HG03354 (cell line): ENCODE measurements around the gene PSMA8.
"Not testable (repeated sequence)": the region's sequence is repeated elsewhere in the genome, so short reads cannot be mapped to it uniquely, and the experiment has no call there.

Experiments
- ATAC-seq: cut with Tn5 transposase; IDR thresholded peaks from one replicate; pipeline ENCODE4 v1.9.1; 2021; ENCODE audit warnings: mild to moderate bottlenecking; ENCODE audit not compliant: unreplicated experiment, poor library complexity, severe bottlenecking

PSMA8 gene

GRCh38 chr18:26133652-26134051, at the start of gene PSMA8:
PSMA8 (plus strand) TSS chr18:26133869; CDS start chr18:26133966, 97 bp downstream.
- ATAC-seq: no peak

GRCh38 chr18:26085056-26085455, 48.6 kb upstream of the PSMA8 start:
- ATAC-seq: no peak

GRCh38 chr18:26086959-26087358, 46.7 kb upstream of the PSMA8 start:
- no peak for ATAC-seq

DNA sequence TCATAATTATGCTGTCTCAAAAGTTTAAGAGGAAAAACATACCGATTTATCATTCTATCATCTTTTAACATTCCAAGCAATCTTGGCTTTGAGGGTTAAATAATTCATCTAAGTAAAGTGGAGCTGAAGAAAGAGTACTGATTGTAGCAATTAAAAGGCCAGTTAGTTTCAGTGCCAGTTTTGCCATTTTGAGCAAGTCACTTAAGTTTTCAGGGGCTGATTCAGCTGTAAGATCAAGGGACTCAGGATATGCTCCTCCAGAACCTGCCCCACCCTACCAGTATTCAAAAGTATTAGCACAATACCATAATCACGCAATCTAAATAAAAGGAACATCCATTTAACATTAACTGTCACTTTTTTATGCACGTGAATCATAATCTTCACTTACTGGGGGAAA, 45.2 kb upstream of the PSMA8 start:
- no peak for ATAC-seq

GRCh38 chr18:26089293-26090129, 44.2 kb upstream of the PSMA8 start:
- ATAC-seq: peak; percentile 14

DNA sequence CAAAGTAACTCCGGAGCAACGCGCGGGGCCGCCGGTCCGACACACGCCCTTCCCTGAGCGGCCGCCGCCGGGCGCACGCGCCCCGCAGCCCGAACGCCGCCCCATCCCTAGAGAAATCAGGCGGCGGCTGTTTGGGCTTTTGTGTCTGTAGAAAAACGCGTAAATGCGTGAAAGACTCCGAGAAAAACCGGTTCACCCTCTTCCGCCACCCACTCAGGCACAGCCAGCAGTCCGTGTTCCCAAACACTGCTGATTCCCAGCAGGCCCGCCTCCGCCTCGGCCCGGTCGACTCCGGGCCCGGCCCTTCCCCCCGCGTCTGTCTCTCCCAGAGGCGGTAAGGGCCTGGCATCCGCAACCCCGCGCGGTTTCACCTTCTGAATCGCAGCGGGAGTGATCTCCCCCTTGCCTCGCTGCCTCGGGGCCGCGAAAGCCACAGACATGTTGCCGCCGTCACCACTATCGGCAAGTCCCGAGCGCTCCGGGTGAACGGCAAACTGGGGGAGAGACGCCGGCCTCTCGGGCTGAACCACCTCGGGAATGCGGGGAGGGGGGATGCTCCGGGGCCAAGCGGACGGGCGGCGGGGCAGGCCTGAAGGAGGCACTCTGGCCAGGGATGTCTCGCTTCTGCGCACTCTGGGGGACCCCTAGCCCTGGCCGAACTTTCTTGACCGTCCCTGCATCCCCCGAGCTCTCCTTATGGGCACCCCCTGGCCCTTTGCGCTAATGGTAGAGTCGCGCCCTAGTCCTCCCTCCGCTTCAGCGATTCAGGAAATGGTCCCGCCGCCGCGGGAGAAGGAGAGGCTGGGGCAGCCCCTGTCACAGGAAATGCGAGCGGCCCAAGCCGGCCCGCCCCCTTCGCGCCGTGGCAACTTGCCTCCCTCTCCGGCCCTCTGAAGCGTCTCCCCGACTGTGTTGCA, 43.3 kb upstream of the PSMA8 start, which contains the start of gene SS18:
Gene SS18 (minus strand): TSS at position 484 of the 917 bp plus-strand sequence. CDS start 44 bp downstream, at position 440.
- ATAC-seq: peak; percentile 81

DNA sequence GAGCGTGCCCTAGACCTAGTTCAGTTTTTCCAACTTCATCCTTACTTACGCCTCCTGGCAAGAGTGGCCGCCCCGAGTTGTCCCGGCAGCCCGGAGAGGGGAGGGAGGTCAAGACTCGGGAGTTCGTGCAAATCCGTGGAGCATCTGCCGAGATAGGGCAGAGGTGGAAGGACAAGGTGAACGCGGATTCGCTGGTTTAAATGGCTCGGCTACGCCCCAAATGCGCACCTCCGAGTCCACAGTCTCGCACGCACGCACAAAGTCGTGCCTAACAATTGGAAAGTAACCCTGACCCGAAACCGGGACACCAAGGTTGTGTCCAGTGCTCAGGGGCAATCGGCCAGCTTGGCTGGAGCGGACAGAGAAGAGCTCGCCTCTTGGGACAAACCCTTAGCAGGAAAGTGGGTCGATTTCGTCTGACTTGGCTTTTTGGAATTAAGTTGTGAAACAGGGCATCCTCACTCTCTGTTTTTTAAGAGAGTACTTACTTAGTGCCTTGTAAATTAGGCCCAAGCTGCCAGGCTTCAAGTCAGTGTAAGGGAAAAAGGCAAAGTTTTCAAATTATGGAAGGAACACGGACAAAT, 42.5 kb upstream of the PSMA8 start:
- peak; percentile 47 for ATAC-seq

DNA sequence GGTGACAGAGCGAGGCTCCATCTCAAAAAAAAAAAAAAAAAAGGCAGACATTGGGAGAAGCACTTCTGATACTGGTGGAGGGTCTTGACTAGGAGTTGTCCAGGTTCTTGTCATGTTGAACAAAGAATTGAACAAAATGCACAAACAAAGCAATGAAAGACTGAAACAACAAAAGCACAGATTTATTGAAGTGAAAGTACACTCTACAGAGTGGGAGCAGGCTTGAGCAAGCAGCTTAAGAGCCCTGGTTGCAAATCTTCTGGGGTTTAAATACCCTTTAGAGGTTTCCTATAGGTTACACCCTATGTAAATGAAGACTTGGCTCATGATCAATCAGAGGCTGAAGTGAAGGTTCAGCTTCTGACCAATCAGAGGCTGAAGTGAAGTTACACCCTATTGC, 36.8 kb upstream of the PSMA8 start:
- no peak for ATAC-seq

- no peak for ATAC-seq
Observed at GRCh38 chr18:26097563-26097962, 36.1 kb upstream of the PSMA8 start.

GRCh38 chr18:26103579-26103978, 30.1 kb upstream of the PSMA8 start:
- ATAC-seq: no peak

DNA sequence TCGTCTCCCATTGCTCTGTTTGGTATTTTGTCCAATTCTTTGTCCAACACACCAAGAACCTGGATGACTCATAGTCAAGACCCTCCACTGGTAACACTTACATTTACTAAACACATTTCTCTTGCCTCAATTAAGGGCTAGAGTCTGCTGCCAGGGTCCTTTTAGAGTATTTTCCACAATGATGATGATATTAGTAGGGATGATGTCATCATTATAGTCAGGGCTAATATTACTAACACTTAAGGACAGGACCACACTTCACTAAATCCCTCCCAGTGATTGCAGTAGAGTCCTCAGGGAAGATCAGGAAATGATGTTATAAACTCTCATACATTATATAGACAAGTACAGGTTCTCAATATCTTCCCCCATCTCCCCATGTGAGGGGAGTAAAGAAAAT, 29.6 kb upstream of the PSMA8 start:
- ATAC-seq: no peak

GRCh38 chr18:26119246-26119645, 14.4 kb upstream of the PSMA8 start:
- ATAC-seq: no peak

- no peak for ATAC-seq
Observed at GRCh38 chr18:26121476-26121875, 12.2 kb upstream of the PSMA8 start.

DNA sequence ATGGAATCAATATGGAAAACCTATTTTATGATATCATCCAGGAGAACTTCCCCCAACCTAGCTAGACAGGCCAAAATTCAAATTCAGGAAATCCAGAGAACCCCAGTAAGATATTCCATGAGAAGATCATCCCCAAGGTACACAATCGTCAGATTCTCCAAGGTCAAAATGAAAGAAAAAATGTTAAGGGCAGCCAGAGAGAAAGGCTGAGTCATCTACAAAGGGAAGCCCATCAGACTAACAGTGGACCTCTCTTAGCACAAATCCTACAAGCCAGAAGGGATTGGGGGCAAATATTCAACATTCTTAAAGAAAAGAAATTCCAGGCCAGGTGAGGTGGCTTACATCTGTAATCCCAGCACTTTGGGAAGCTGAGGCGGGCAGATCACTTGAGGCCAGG, 11.7 kb upstream of the PSMA8 start:
- ATAC-seq: not testable (repeated sequence)

GRCh38 chr18:26127786-26128185, 5.9 kb upstream of the PSMA8 start:
- no peak for ATAC-seq

- not testable (repeated sequence) for ATAC-seq
Observed at GRCh38 chr18:26128192-26128591, 5.5 kb upstream of the PSMA8 start.

DNA sequence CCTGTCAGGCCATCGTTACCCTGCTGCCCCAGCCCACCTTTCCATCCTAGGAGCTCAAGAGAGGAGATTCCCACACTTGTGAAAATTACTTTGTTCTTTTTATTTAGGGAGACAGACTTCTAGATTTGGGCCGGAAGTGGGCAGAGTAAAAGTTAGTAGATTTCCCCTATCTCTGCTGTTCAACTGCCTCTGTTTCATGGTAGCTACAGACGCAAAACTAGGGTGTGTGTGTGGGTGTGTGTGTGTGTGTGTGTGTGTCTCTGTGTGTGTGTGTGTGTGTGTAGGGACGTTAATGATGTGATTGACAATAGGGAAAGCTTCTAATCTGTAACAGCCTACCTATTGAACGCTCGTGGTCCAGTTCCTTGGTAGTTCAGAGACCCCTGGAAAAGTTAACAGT, 438 bp downstream of the PSMA8 start:
- ATAC-seq: no peak

DNA sequence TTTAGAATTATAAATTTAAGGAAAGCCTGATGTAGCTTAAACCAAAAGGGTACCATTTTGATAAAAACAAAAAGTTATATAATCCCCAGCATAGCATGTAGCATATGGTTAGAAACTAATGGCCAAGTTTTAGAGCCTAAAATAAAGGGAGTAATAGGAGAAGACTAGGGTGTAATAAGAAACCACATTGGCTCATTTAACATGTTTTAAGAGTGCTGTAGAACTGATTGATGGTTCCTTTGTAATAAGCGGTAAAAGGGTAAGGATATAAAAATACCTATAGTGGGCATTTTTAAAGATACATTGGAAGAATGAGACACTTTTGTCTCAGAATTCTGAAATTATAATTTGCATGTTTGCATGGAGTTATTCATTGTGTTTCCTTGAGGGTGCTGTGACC, 1.9 kb downstream of the PSMA8 start:
- ATAC-seq: no peak

DNA sequence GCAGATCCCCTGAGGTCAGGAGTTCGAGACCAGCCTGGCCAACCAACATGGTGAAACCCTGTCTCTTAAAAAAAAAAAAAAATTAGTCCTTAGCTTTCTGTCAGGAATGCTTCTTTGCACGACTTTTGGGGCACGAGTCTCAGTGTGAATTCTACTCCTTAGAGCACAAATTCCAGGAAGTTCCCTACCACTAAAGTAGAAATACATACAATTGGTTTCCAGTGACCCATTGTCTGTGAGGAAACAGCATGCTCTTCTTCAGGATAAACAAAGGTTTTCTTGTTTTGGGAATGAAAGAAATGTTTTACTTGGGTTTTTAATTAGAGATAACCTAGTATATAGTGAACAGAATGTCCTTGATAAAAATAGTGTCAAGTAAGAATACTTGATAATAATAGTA, 23.7 kb downstream of the PSMA8 start:
- no peak for ATAC-seq

- ATAC-seq: no peak
Observed at GRCh38 chr18:26159353-26159752, 25.7 kb downstream of the PSMA8 start.
